ENCODE results near the gene EFCAB9.

Gene EFCAB9

GRCh38 chr5:172245046-172245445 is 51.1 kb downstream of the EFCAB9 start:
- peak; percentile 21 for DNase-seq

- no peak for DNase-seq
These were observed 51.7 kb downstream of the EFCAB9 start for GRCh38 chr5:172245703-172246125.

GRCh38 chr5:172248637-172249036 is 54.7 kb downstream of the EFCAB9 start:
- DNase-seq, result no peak

GRCh38 chr5:172251419-172251818 is 57.4 kb downstream of the EFCAB9 start:
- no peak for DNase-seq

- DNase-seq, result no peak
These were observed 58.5 kb downstream of the EFCAB9 start for GRCh38 chr5:172252501-172252900.

All from NCI-H1694 treated with DMSO at 0.1 percent for 48 hours (cell line).